ENCODE results near the gene FNIP2.

- TF ChIP-seq, protein P1, sequence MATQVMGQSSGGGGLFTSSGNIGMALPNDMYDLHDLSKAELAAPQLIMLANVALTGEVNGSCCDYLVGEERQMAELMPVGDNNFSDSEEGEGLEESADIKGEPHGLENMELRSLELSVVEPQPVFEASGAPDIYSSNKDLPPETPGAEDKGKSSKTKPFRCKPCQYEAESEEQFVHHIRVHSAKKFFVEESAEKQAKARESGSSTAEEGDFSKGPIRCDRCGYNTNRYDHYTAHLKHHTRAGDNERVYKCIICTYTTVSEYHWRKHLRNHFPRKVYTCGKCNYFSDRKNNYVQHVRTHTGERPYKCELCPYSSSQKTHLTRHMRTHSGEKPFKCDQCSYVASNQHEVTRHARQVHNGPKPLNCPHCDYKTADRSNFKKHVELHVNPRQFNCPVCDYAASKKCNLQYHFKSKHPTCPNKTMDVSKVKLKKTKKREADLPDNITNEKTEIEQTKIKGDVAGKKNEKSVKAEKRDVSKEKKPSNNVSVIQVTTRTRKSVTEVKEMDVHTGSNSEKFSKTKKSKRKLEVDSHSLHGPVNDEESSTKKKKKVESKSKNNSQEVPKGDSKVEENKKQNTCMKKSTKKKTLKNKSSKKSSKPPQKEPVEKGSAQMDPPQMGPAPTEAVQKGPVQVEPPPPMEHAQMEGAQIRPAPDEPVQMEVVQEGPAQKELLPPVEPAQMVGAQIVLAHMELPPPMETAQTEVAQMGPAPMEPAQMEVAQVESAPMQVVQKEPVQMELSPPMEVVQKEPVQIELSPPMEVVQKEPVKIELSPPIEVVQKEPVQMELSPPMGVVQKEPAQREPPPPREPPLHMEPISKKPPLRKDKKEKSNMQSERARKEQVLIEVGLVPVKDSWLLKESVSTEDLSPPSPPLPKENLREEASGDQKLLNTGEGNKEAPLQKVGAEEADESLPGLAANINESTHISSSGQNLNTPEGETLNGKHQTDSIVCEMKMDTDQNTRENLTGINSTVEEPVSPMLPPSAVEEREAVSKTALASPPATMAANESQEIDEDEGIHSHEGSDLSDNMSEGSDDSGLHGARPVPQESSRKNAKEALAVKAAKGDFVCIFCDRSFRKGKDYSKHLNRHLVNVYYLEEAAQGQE (IDR thresholded peaks at IDR 0.05; ENCODE audit: low read depth), result no peak
- TF ChIP-seq EP300 (IDR thresholded peaks at IDR 0.05; ENCODE audit: borderline replicate concordance) (no peak), TAF1 (IDR thresholded peaks at IDR 0.05; ENCODE audit: low read depth) (no peak), CEBPB (IDR thresholded peaks at IDR 0.05) (no peak), TEAD4 (IDR thresholded peaks at IDR 0.05) (no peak), NFIC (IDR thresholded peaks at IDR 0.05) (no peak), FOXM1 (IDR thresholded peaks at IDR 0.05; ENCODE audit: borderline replicate concordance, low read depth) (no peak), CREB1 (IDR thresholded peaks at IDR 0.05; ENCODE audit: low read depth) (no peak)
These were observed 10.1 kb upstream of the FNIP2 start for GRCh38 chr4:158758703-158759102.
